Epidermal melanocyte (primary cell): ENCODE data around the gene MRPL20.

ENCODE experiments used
- DNase-seq: peaks from one replicate; pipeline ENCODE4 v3.0.0; 2011; ENCODE audit warnings: low spot score; ENCODE audit not compliant: insufficient read length

The MRPL20 gene

DNA sequence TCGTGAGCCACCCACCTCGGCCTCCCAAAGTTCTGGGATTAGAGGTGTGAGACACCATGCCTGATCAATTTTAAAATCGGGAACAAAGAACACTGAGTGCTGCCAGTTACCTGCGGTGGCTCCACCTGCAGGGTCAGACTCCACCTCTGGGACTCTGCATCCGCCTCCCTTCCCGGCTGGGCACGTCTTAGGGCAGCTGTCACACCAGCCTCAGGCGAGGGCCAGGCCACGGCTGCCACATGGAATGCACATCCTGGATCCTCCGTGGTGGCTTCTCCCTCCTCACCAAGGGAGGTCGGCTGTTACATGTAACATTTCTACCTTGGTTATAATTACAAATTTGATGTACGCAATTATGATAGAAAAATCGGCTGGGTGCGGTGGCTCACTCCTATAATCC, 42.8 kb downstream of the MRPL20 start:
- DNase-seq: no peak

DNA sequence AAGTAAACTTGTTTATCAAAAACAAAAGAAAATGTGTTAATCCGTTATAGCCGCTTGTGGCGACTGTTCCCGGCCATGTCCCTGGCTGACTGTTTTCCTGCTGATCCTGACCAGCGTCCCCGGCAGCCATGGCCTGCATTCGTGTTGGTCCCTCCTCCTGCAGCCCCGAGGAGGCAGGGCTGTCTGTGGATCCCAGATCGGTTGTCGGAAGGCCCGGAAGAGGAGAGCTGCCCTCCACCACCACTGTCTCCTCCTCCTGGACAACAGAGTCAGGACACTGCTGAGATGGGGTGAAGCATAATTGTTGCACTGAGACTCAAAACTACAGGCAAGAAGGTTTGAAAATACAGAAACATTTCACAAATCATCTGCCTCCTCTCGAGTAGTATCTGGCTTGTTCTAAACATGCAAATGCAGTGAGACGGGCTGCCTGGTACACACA, 45.1 kb downstream of the MRPL20 start:
- DNase-seq: peak; percentile 76

DNA sequence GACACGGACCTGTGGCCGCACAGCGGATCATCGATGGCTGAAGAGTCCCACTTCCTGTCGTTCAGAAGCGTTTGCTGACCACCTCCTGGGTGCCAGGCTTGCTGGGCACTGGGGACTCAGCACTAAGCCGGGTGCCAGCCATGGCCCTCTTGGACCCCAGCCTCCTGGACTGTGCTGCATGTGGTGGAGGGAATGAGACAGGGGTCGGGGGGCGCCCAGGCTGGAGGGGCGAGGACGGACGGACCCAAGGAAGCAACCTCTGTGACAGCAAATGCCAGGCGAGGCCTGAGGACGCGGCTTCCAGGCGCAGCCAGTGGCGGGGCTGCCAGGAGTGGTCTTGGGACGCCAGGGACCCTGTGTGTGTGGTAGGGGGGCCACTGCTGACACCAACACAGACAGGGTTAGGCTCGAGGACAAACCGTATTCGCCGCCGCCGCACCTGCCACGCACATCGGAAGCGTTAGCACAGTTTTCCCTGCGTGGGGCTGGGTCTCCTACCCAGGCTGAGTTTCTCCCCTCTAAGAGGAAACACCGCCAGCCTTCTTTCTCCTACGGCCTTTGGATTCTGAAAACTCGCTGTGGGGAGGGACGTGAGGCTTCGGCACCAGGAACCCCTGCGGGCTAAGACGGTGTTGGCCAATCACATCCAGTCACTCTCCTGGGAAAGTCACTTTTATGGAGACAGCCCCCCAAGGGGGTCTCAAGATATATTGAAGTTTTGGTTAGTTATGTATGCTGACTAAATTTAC, 45.7 kb downstream of the MRPL20 start:
- no peak for DNase-seq

DNA sequence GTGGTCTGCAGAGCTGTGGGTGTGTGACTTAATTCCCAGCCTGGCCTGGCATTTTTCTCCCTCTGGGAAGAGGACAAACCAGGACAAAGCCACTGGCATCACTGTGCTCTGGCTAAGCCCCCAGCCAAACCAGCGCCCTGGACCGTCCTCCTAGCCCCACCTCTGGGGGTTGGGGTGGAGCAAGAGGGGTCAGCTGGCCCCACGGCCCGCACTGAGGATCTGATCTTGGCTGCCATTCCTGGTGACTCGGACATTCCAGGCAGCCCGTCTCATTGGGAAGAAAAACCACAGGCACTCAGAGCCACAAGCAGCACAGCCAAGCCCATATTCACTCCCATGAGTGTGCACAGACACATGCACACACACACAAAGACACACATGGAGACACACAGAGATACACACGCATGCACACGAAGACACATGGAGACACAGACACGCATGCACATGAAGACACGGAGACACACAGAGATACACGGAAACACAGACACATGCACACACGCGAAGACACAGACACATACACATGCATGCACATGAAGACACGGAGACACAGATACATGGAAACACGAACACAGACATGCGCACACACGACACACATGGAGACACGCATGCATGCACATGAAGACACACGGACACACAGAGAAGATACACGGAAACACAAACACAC, 46.5 kb downstream of the MRPL20 start:
- DNase-seq: peak; percentile 79

GRCh38 chr1:1359664-1360468, 47.2 kb downstream of the MRPL20 start:
- DNase-seq: no peak

DNA sequence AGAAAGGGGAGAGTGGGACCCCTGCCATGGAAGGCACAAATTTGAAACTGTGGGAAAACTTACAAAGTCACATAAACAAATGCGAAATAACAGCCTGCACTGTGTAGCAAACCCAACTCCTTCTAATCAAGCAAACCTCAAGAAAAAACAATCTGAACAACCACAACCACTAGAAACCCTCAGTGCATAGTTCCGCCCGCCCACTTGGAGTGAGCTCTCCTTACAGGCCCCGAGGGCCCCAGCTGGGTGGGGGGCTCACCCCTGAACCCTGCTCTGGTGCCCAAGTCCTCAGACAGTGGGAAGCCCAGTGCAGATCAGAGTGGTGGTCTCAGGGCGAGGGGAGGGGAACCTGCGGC, 47.8 kb downstream of the MRPL20 start:
- no peak for DNase-seq

DNA sequence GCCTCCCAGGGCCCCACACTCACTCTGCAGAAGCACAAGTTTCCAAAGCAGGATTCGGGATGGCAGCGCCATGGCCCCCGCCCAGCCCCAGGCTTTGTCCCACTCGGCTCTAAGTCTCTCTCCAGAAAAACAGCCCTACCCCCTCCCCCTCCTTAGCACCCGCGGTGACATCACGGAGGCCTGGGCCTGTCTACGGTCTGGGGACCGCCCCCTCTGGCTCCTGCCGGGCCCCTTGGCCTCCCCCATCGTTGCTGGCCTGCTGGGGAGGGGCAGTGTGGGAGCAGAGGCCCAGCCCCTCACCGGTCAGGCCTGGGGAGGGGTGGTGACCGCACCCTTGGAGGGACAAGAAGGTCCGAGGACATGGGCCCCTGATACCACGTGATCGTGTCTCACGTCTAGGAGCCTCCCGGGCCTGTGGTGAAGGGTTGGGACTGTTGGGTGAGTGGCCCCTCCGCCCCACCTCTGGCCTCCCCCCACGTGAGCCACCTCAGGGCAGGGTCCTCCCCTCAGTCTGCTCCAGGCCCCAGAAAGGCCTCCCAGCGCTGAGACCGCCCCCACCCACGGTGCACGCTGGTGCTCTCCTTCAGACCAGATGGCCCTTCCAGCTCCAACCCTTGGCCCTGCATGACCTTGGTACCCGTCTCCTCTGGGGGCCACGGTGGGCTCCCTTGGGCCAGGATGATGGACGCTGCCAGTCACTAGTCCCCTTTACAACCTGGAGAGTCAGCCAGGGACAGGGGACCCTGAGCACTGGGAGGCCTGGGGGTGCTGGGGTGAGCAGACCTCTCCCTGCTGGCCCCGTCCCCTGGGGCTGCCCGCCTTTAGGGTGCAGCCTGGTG, 48.4 kb downstream of the MRPL20 start, which contains the start of gene MXRA8:
TSS of gene MXRA8 (minus strand) at position 123 of the 839 bp plus-strand sequence. CDS start at position 72, 51 bp downstream.
- DNase-seq: no peak

DNA sequence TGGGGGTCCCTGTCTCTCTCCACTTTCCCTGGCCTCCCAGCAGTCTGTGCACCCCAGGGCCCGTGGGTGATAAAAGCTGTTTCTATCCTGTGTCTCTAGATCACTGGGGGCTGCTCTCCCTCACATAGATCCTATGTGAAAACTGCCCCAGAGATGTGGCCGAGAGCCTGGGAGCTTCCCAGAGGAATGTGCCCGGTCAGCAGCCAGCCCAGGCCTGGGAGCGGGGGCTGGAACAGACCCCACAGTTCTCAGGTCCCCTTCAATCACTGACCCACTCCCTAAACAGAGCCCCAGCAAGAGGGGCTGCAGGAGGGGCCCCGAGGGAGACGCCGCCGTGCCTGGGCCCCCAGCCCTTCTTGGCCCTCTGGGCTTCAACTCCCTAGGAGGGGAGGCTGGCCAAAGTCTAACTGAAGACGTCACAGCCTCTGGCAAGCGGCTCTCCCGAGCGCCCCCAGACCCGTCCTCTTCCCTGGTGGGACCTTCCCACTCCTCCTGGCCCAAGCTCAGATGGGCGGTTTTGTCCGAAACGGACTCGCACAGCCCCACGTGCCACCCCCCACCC, 49.1 kb downstream of the MRPL20 start:
- no peak for DNase-seq

DNA sequence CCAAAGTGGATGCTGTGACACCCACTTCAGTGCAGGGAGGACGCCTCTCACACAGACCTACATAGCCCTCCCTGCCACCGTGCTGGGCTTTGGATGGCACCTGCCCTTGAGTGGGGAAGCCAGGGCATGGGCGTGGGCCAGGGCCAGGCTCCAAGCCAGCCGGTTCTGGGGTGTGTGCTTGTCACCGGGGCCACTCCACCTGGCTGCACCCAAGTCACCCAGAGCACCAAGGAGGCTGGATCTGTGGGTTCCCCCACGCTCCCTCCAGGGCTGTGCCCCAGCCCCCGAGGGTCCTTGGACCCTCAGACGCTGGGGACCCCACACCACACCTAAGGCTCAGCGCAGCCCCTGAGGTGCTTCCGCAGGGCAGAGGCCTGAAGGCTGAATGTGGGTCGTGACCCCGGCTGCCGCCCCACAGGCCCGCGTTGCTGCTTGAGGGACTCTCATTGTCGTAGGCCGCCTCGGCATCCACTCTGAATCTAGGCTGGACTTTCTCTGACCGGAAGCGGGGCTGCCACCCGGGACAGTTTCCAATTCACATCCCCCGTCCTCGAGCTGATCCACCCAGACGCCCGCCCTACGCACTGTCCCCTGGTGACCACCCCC, 50.2 kb downstream of the MRPL20 start:
- no peak for DNase-seq

DNA sequence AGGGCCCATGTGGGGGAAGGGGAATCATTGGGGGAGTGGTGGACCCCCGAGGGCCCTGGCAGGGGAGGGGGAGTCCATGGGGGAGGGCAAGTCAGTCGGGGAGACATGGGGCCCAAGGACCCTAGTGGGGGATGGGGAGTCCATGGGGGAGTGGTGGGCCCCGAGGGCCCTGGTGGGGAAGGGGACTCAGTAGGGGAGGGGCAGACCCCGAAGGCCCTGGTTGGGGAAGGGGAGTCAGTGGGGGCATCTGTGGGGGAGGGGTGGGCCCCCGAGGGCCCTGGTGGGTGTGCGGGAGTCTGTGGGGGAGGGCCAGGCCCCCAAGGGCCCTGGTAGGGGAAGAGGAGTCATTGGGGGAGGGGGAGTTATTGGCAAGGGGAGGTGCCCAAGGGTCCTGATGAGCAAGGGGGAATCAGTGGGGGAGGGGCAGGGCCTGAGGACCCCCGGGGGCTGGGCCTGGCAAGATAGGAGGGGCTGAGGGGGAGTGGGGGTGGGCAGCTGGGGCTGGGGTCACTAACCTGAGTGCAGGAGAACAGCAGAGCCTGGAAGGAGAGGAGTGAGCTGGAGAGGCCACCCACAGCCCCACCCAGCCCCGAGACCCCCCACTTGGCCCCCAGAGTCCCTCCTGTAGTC, 50.8 kb downstream of the MRPL20 start:
- DNase-seq: no peak

- DNase-seq: no peak
Measured at GRCh38 chr1:1355416-1355815, 51.7 kb downstream of the MRPL20 start.

- DNase-seq: no peak
Measured at GRCh38 chr1:1354271-1355247, 52.5 kb downstream of the MRPL20 start.

DNA sequence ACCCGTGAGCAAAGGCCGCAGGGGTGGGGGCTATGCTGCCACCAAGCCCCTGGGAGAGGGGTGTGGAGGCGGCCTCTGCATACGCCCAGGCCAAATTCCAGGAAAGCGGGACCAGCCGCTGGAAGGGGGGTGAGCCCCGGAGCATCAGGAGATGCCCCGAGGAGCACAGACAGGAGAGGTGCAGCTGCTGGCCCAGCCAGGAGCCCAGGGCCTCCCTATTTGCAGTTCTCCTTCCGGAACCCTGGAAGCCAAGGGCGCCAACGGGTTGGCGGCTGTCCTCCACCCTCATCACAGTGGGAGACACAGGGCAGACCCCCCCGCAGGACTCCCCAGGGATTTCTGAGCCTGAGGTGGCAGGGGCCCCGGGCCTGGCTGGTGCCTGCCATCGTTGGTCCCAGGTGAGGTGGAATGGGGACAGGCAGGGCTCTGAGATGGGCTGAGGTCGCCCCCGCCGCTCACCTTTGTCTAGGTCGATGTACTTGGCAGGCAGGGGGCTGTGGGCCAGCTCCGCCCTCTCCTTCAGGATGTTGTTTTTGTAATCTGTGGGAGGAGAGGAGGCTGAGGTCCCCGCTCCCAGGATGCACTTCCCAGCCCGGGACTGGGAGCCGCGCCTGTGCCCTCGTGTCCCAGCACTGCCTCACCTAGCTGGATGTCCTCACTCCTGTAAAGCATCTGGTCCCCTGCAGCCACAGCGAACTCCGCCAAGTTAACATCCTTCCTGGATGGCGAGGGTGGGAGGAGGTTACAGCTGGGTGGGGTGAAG, 53.5 kb downstream of the MRPL20 start:
- DNase-seq: no peak

GRCh38 chr1:1352786-1353388, 54.2 kb downstream of the MRPL20 start:
- DNase-seq: no peak
